GM19240 (cell line): ENCODE measurements around the gene FBXO42.

Experiments
- DNase-seq: peaks from one replicate; pipeline ENCODE4 v3.0.0; 2011; ENCODE audit warnings: low spot score; ENCODE audit not compliant: insufficient read length

FBXO42 gene

DNA sequence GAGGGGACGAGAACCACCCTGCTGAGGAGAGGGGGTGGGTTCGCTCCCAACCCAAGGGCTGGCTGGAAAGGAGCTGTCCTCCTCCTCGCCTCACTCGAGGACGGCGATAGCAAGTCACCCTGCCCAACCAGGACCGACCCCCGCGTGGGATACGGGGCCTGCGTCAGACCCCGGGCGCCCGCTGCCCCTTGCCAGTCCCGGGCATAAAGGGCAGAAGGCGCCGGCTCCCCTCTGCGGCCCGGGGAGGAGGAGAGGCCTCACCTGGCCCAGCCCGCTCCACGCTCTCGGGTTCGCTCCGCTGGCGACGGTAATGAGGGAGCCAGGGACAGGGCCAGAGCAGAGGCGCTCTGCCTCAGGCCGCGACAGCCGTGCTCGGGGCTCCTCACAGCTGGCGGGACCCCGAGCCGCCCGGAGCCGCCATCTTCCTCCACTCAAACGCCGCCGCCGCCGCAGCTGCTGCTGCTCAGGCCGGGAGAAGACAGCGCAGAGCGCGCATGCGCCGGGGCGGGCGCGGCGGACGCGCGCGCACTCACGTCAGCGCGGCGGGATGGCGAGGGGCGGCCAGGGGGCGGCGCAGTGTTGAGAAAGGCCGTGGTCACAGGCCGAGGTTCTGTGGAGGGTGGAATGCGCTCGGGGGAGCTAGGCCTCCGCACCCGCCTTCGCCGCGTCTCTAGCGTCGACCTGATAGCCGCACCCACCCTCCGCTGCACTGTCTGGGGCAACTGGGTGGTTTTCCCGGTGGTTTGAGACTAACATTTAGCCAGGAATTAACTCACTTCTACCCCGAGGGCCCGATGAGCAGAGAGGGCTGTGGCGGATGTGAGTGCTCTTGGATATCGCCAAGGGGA lies at the start of gene FBXO42:
Gene FBXO42 (minus strand): TSS at position 487 of the 848 bp plus-strand sequence. CDS start 37,062 bp downstream, outside the sequence.
- DNase-seq: peak; percentile 83

- no peak for DNase-seq
Observed at GRCh38 chr1:16398371-16398953, 46.2 kb upstream of the FBXO42 start.

GRCh38 chr1:16397120-16397519 lies 44.8 kb upstream of the FBXO42 start:
- DNase-seq: no peak

GRCh38 chr1:16396591-16396990 lies 44.3 kb upstream of the FBXO42 start:
- DNase-seq: no peak

DNA sequence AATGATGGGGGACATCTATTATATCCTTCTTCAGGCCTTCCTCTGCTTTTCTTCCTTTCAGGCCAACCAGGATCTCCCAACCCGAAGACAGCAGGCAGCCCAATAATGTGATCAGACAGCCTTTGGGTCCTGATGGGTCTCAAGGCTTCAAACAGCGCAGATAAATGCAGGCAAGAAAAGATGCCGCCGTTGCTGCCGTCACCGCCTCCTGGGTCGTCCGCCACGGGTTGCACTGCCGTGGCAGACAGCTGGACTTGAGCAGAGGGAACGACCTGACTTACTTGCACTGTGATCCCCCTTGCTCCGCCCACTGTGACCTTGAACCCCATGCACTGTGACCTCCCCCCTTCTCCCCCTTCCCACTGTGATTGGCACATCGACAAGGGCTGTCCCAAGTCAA lies 42.7 kb upstream of the FBXO42 start:
- DNase-seq: no peak

DNA sequence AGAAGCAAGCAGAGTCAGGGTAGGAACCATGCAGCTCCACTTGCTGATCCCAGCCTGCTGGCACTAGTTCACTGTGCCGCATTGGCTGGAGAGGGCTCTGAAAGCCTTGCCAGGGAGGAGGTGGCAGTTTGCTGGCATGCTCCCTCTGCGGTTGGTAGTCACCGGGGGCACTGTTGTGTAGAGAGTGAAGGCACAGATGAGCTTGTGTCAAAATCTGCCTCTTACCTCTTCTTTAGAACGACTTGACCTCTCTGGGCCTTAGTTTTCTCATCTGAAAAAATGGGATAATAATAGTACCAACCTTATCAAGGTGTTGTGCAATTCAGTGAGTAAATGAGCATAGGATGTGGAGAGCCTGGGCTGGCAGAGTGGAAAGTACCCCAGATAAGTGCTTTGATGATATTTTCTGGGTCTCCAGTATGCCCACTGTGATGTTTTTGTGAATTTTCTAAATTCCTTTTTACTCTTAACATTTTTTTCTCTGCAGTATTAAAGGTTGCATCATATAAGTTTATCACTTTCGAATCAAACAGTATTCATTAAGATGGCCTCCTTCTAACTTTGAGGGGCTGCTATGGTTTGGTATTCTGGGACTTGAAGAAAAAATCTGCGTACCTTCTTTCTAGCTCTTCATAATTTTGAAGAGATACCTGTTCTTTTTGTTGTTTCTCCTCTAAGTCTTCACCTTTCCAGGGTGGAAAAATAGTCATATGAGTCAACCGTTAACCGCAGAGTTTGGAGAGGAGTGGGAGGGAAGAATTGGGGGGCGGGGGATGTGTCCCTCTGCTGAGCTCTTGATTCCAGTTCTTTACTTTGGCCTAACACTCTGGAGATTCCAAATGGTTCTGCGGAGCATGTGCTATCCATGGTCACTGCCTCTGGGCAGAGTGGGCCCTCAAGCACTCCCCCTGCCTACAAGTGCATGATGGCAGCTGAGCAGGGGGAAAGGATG lies 41.6 kb upstream of the FBXO42 start:
- DNase-seq: no peak

GRCh38 chr1:16392740-16393569 lies 40.7 kb upstream of the FBXO42 start:
- no peak for DNase-seq

GRCh38 chr1:16391411-16391810 lies 39.1 kb upstream of the FBXO42 start:
- DNase-seq: no peak

DNA sequence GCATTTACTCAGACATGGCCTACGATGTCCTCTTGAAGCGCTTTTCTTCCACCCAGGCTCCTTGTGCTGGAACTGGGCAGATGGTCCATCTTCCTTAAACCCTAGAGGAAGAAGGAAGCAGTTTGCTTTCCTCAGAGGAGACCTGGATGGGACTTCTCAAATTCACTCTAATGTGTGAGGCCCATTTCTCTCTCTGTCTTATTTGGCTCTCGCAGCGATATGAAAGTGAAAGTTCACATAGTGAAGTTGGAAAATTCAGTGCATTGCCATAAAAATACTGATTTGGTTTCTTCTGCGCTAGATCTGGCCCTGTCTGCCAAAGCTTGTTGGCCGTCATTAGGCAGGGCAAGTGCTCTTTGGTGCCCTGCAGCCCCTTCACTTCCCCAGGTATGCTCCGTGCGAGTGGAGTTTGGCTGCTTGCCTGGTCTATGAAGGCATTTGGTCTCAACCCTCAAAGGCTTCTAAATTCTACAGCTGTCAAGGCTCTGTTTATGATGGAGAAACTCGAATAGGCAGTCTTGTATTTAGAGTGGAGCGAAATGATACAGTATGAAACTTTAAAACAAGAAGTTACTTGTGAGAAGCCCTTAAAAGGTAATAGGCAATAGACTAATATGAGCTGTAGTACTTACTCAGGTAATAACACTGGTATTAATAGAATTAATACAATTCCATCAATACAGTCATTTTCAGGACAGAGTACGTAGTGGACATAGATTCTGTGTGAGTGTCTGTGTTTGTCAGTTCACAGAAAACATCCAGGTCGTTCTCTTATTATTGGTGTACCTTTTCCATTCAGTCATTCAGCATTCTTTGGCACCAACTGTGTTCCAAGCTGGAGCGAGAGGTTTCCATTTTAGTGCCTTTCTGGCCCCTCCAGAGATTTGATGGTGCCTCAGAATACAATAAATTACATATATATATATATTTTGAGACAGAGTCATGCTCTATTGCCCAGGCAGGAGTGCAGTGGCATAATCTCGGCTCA lies 35.2 kb upstream of the FBXO42 start:
- DNase-seq: no peak

GRCh38 chr1:16386454-16387113 lies 34.3 kb upstream of the FBXO42 start:
- DNase-seq: no peak

- DNase-seq: no peak
Observed at GRCh38 chr1:16385659-16386453, 33.6 kb upstream of the FBXO42 start.

DNA sequence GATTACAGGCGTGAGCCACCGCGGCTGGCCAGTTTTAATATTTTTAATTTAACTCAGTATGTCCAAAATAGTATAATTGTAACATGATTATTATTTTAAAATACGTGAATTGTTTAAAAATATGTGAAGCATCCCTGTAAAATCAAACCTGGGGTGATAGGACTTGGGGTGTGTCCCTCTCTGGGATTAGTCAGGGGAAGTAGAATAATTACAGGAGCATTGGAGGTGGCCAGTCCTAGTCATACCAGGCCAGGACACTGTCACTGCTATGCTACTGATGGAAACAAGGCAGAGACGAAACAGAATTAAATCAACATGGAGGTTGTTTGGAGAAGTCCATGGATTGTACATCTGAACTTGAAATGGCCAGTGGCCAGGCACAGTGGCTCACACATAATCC lies 31.6 kb upstream of the FBXO42 start:
- DNase-seq: no peak

GRCh38 chr1:16380868-16381267 lies 28.6 kb upstream of the FBXO42 start:
- DNase-seq: no peak

GRCh38 chr1:16378443-16378842 lies 26.2 kb upstream of the FBXO42 start:
- DNase-seq: no peak

- DNase-seq: no peak
Observed at GRCh38 chr1:16376971-16377370, 24.7 kb upstream of the FBXO42 start.

- DNase-seq: no peak
Observed at GRCh38 chr1:16375521-16376340, 23.5 kb upstream of the FBXO42 start.

DNA sequence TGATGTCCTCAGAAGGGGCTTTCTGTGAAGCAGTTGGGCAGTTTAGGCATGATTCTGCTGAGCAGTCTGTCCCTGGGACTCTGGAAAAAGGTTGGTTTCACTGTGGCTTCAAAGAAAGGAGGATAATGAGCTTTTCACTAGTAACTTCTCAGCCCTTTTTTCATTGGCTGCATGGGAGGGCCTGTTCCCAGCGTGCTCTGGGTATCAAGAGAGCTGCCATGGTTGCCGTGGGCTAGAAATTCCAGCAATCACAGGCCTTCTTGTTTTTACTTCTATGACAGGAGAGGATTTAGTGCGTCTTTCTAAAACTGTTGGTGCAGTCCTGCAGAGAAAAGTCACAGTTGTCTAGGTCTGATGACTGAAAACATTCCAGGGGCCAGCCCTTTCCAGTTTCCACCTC lies 22.0 kb upstream of the FBXO42 start:
- no peak for DNase-seq
